ENCODE results near the gene DOCK4.

The DOCK4 gene

GRCh38 chr7:112159351-112159750 lies 46.8 kb downstream of the DOCK4 start:
- no peak overlapping the region for H3K4me3 ChIP-seq (ENCODE audit: low read depth, low read length)
- no peak overlapping the region for H3K9ac ChIP-seq (ENCODE audit: low read depth, low read length)
- H3K27ac ChIP-seq (ENCODE audit: low read depth, low read length), result no peak overlapping the region
- no peaks in the 10 kb centered on the region for H3K9me3 ChIP-seq (ENCODE audit: control insufficient read depth, insufficient read depth, low read length)
- H3K36me3 ChIP-seq (ENCODE audit: control insufficient read depth, insufficient read depth, low read length), result no peaks in the 10 kb centered on the region
- no peaks in the 10 kb centered on the region for H3K27me3 ChIP-seq (ENCODE audit: control insufficient read depth, insufficient read depth, low read length)
- peaks cover 46% of the 10 kb centered on the region for H3K4me1 ChIP-seq (ENCODE audit: control insufficient read depth, insufficient read depth, low read length)

- H3K9ac ChIP-seq (ENCODE audit: low read depth, low read length), result no peak overlapping the region
- no peak overlapping the region for H3K27ac ChIP-seq (ENCODE audit: low read depth, low read length)
Observed at GRCh38 chr7:112157072-112157471, 49.1 kb downstream of the DOCK4 start.

GRCh38 chr7:112156412-112156811 lies 49.8 kb downstream of the DOCK4 start:
- Histone ChIP-seq H3K27me3 (ENCODE audit: control insufficient read depth, insufficient read depth, low read length) (no peaks in the 10 kb centered on the region), H3K4me3 (ENCODE audit: low read depth, low read length) (no peak overlapping the region), H3K9ac (ENCODE audit: low read depth, low read length) (no peak overlapping the region), H3K4me1 (ENCODE audit: control insufficient read depth, insufficient read depth, low read length) (peaks cover 24% of the 10 kb centered on the region), H3K27ac (ENCODE audit: low read depth, low read length) (no peak overlapping the region), H3K9me3 (ENCODE audit: control insufficient read depth, insufficient read depth, low read length) (no peaks in the 10 kb centered on the region), H3K36me3 (ENCODE audit: control insufficient read depth, insufficient read depth, low read length) (no peaks in the 10 kb centered on the region)

More at GRCh38 chr7:112157072-112157471, 49.1 kb downstream of the DOCK4 start:
- H3K9me3 ChIP-seq (ENCODE audit: control insufficient read depth, insufficient read depth, low read length), result no peaks in the 10 kb centered on the region
- H3K27me3 ChIP-seq (ENCODE audit: control insufficient read depth, insufficient read depth, low read length), result no peaks in the 10 kb centered on the region
- H3K4me1 ChIP-seq (ENCODE audit: control insufficient read depth, insufficient read depth, low read length), result peaks cover 30% of the 10 kb centered on the region
- no peak overlapping the region for H3K4me3 ChIP-seq (ENCODE audit: low read depth, low read length)
- no peaks in the 10 kb centered on the region for H3K36me3 ChIP-seq (ENCODE audit: control insufficient read depth, insufficient read depth, low read length)

GRCh38 chr7:112154690-112155089 lies 51.5 kb downstream of the DOCK4 start:
- H3K36me3 ChIP-seq (ENCODE audit: control insufficient read depth, insufficient read depth, low read length), result no peaks in the 10 kb centered on the region
- H3K9ac ChIP-seq (ENCODE audit: low read depth, low read length), result no peak overlapping the region
- H3K4me3 ChIP-seq (ENCODE audit: low read depth, low read length), result no peak overlapping the region
- H3K4me1 ChIP-seq (ENCODE audit: control insufficient read depth, insufficient read depth, low read length), result peaks cover 7% of the 10 kb centered on the region
- H3K27me3 ChIP-seq (ENCODE audit: control insufficient read depth, insufficient read depth, low read length), result no peaks in the 10 kb centered on the region
- no peaks in the 10 kb centered on the region for H3K9me3 ChIP-seq (ENCODE audit: control insufficient read depth, insufficient read depth, low read length)
- no peak overlapping the region for H3K27ac ChIP-seq (ENCODE audit: low read depth, low read length)

- Histone ChIP-seq H3K9ac (ENCODE audit: low read depth, low read length) (no peak overlapping the region), H3K4me3 (ENCODE audit: low read depth, low read length) (no peak overlapping the region), H3K27me3 (ENCODE audit: control insufficient read depth, insufficient read depth, low read length) (no peaks in the 10 kb centered on the region), H3K9me3 (ENCODE audit: control insufficient read depth, insufficient read depth, low read length) (no peaks in the 10 kb centered on the region), H3K36me3 (ENCODE audit: control insufficient read depth, insufficient read depth, low read length) (no peaks in the 10 kb centered on the region), H3K4me1 (ENCODE audit: control insufficient read depth, insufficient read depth, low read length) (peaks cover 9% of the 10 kb centered on the region), H3K27ac (ENCODE audit: low read depth, low read length) (no peak overlapping the region)
Observed at GRCh38 chr7:112152186-112152585, 54.0 kb downstream of the DOCK4 start.

- Histone ChIP-seq H3K9ac (ENCODE audit: low read depth, low read length) (no peak overlapping the region), H3K36me3 (ENCODE audit: control insufficient read depth, insufficient read depth, low read length) (no peaks in the 10 kb centered on the region), H3K27me3 (ENCODE audit: control insufficient read depth, insufficient read depth, low read length) (no peaks in the 10 kb centered on the region), H3K27ac (ENCODE audit: low read depth, low read length) (no peak overlapping the region), H3K4me1 (ENCODE audit: control insufficient read depth, insufficient read depth, low read length) (peaks cover 9% of the 10 kb centered on the region), H3K4me3 (ENCODE audit: low read depth, low read length) (no peak overlapping the region), H3K9me3 (ENCODE audit: control insufficient read depth, insufficient read depth, low read length) (no peaks in the 10 kb centered on the region)
Observed at GRCh38 chr7:112150823-112151641, 55.2 kb downstream of the DOCK4 start.

GRCh38 chr7:112149734-112150133 lies 56.5 kb downstream of the DOCK4 start:
- Histone ChIP-seq H3K36me3 (ENCODE audit: control insufficient read depth, insufficient read depth, low read length) (no peaks in the 10 kb centered on the region), H3K27me3 (ENCODE audit: control insufficient read depth, insufficient read depth, low read length) (no peaks in the 10 kb centered on the region), H3K9me3 (ENCODE audit: control insufficient read depth, insufficient read depth, low read length) (no peaks in the 10 kb centered on the region), H3K4me1 (ENCODE audit: control insufficient read depth, insufficient read depth, low read length) (peaks cover 9% of the 10 kb centered on the region), H3K4me3 (ENCODE audit: low read depth, low read length) (no peak overlapping the region), H3K9ac (ENCODE audit: low read depth, low read length) (no peak overlapping the region), H3K27ac (ENCODE audit: low read depth, low read length) (no peak overlapping the region)

GRCh38 chr7:112147793-112148361 lies 58.3 kb downstream of the DOCK4 start:
- Histone ChIP-seq H3K9me3 (ENCODE audit: control insufficient read depth, insufficient read depth, low read length) (no peaks in the 10 kb centered on the region), H3K36me3 (ENCODE audit: control insufficient read depth, insufficient read depth, low read length) (no peaks in the 10 kb centered on the region), H3K27ac (ENCODE audit: low read depth, low read length) (no peak overlapping the region), H3K4me1 (ENCODE audit: control insufficient read depth, insufficient read depth, low read length) (peaks cover 8% of the 10 kb centered on the region), H3K4me3 (ENCODE audit: low read depth, low read length) (no peak overlapping the region), H3K9ac (ENCODE audit: low read depth, low read length) (no peak overlapping the region), H3K27me3 (ENCODE audit: control insufficient read depth, insufficient read depth, low read length) (no peaks in the 10 kb centered on the region)

- no peak overlapping the region for H3K27ac ChIP-seq (ENCODE audit: low read depth, low read length)
- no peaks in the 10 kb centered on the region for H3K9me3 ChIP-seq (ENCODE audit: control insufficient read depth, insufficient read depth, low read length)
- H3K27me3 ChIP-seq (ENCODE audit: control insufficient read depth, insufficient read depth, low read length), result no peaks in the 10 kb centered on the region
- H3K36me3 ChIP-seq (ENCODE audit: control insufficient read depth, insufficient read depth, low read length), result no peaks in the 10 kb centered on the region
- H3K9ac ChIP-seq (ENCODE audit: low read depth, low read length), result no peak overlapping the region
- H3K4me3 ChIP-seq (ENCODE audit: low read depth, low read length), result no peak overlapping the region
- peaks cover 10% of the 10 kb centered on the region for H3K4me1 ChIP-seq (ENCODE audit: control insufficient read depth, insufficient read depth, low read length)
Observed at GRCh38 chr7:112145206-112145605, 61.0 kb downstream of the DOCK4 start.

GRCh38 chr7:112144284-112145059 lies 61.7 kb downstream of the DOCK4 start:
- Histone ChIP-seq H3K27me3 (ENCODE audit: control insufficient read depth, insufficient read depth, low read length) (no peaks in the 10 kb centered on the region), H3K9me3 (ENCODE audit: control insufficient read depth, insufficient read depth, low read length) (no peaks in the 10 kb centered on the region), H3K36me3 (ENCODE audit: control insufficient read depth, insufficient read depth, low read length) (no peaks in the 10 kb centered on the region), H3K9ac (ENCODE audit: low read depth, low read length) (no peak overlapping the region), H3K4me1 (ENCODE audit: control insufficient read depth, insufficient read depth, low read length) (peaks cover 10% of the 10 kb centered on the region), H3K4me3 (ENCODE audit: low read depth, low read length) (no peak overlapping the region), H3K27ac (ENCODE audit: low read depth, low read length) (no peak overlapping the region)

GRCh38 chr7:112143582-112143981 lies 62.6 kb downstream of the DOCK4 start:
- Histone ChIP-seq H3K27me3 (ENCODE audit: control insufficient read depth, insufficient read depth, low read length) (no peaks in the 10 kb centered on the region), H3K9me3 (ENCODE audit: control insufficient read depth, insufficient read depth, low read length) (no peaks in the 10 kb centered on the region), H3K4me3 (ENCODE audit: low read depth, low read length) (no peak overlapping the region), H3K9ac (ENCODE audit: low read depth, low read length) (no peak overlapping the region), H3K36me3 (ENCODE audit: control insufficient read depth, insufficient read depth, low read length) (no peaks in the 10 kb centered on the region), H3K27ac (ENCODE audit: low read depth, low read length) (no peak overlapping the region), H3K4me1 (ENCODE audit: control insufficient read depth, insufficient read depth, low read length) (peaks cover 15% of the 10 kb centered on the region)
